ENCODE results near the gene MBNL1.
"Not testable (repeated sequence)": the region's sequence is repeated elsewhere in the genome, so short reads cannot be mapped to it uniquely, and the experiment has no call there.

MBNL1 gene

DNA sequence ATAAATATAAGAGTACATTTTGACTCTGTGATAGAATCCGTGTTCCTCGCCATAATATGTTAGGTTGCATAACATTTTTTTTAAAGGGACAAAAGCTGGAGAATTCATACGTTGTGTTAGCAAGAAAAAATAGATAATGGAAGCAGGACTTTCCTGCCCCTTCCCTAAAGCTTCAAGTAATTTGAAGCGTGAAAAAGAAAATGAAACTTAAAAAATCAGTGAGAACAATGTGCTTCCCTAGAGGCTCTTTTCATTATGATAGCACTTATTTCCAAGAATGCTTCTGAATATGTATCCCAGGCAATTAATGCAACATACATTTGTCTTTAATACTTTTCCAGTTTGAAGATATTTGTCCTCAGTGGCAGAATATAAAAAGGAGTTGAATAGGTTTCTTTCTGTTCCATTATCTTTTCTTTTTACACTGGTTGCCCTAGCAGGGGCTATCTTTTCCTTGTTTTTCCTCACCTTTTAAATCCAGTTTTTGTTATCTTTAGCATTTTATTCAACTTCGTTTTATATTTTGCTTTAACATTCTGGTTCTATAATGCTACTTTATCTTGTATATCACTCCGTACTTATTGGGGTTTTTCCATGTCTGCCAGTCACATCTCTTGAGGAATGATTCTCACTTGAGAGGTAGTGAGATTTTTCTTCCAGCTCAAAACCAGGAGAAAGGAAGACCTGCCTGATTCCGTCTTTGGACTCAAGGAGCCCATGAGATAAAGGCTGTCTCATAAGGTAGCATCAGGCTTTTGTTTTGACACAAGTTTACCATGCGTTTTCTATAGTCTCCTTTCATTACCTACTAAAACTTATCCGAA is 113.8 kb downstream of the MBNL1 start:
- no peak for DNase-seq

GRCh38 chr3:152383136-152383606 is 114.4 kb downstream of the MBNL1 start:
- DNase-seq: no peak

DNA sequence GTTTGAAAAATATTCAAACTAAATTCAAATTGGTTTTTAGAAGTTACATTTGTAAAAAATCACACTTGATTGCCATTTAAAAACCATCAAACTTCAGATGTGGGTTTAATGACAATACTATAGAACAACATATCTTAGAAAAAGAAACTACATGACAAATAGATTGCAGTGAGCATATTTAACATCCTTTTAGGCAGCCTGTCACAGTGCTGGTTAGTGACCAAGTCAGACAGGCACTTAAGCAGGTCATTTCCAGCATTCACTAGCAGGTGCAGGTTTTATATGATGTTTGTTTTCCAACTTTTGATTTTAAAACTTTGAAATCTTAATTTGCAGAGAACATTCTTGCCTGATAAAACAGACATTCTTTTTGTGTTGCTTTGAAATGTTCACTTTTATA is 115.7 kb downstream of the MBNL1 start:
- no peak for DNase-seq

GRCh38 chr3:152385761-152386160 is 117.0 kb downstream of the MBNL1 start:
- DNase-seq: no peak

GRCh38 chr3:152386208-152386607 is 117.5 kb downstream of the MBNL1 start:
- DNase-seq: no peak

GRCh38 chr3:152388631-152389030 is 119.9 kb downstream of the MBNL1 start:
- no peak for DNase-seq

DNA sequence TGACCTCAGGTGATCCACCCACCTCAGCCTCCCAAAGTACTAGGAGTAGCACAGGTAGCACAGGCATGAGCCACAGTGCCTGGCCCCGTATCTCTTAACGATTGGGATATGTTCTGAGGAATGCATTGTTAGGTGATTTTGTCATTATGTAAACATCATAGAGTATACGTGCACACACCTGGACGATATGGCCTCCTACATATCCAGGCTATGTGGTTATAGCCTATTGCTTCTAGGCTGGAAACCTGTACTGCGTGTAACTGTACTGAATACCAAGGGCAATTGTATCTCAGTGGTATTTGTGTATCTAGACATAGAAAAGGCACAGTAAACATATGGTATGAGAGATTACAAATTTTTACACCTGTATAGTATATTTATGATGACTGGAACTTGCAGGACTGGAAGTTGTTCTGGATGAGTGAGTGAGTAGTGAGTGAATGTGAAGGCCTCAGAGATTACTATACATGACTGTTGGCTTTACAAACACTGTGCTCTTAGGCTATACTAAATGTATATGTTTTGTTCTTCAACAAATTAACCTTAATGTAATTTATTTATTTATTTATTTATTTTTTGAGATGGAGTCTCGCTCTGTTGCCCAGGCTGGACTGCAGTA is 120.7 kb downstream of the MBNL1 start:
- no peak for DNase-seq

DNA sequence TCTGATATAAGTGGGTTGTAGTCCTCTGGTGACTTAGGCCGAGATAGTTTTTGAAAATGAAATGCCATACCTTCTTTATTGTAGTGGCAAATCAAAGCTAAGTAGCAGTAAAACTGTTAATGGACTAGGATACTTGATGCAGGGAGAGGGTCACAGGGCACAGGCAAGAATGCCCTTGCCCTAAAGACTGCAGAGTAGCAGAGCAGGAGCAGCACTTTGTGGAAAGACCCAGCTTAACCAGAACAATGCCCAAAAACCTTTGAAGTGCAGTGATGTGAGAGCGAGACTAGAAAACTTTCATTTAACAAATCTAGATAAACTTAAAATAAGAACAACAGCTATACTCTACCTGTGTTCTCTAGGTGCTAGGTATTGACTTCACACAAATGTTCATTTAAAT is 121.9 kb downstream of the MBNL1 start:
- DNase-seq: no peak

DNA sequence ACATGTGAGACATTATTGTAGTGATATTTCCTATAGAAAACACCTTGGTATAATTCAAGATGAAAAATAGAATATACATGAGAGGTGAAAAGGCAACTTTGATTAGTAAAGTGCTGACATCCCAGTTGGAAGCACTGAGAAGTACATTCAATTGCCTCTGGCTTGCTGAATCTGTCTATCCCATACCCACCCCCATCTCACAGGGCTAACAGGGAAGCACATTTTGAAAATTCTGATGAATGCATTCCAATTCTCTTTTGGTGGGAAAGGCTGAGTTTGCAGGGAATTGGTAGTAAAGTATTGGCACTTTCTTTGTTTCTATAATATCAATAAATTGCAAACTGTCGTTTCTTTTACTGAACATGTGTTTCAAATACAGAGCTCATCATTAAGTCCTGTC is 122.9 kb downstream of the MBNL1 start:
- no peak for DNase-seq

DNA sequence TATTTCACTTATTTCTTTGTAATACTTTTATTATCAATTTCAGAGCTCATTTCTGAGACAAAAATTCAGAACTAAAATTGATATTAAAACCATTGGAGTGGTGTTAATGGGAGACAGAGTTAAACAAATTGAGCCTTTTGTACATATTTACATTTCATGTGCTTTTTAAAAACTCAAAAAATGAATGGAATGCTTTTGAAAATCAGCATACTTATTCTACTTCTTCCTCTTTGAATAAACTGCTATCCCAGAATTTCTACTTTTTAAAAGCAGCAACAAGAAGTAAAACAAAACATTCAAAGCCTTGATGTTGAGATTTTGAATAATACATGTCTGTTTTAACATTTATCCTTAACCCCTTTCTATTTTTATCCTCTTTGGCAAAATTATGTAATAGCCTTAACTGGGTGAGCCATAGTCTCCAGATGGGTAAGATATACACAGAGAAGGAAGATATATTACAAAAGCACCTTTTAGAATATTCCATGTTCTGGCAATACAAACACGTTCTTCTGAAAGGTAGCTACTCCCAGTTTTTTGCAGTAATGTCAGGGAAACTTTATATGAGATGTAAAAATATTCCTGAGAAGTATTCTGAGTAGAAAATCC is 123.6 kb downstream of the MBNL1 start:
- DNase-seq: no peak

- DNase-seq: no peak
Measured at GRCh38 chr3:152394246-152394645, 125.5 kb downstream of the MBNL1 start.

DNA sequence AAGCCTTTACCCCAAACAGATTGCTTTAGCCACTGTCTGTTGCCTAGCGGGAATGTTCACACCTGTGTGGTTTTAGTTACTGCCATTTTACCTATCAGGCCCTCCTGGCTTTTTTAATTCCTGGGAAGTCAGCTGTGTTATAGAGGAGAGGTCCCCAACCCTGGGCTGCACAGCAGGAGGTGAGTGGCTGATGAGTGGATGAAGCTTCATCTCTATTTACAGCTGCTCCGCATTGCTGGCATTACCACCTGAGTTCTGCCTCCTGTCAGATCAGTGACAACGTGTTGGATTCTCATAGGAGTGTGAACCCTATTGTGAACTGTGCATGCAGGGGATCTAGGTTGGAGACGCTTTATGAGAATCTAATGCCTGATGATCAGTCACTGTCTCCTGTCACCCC is 127.0 kb downstream of the MBNL1 start:
- DNase-seq: no peak

DNA sequence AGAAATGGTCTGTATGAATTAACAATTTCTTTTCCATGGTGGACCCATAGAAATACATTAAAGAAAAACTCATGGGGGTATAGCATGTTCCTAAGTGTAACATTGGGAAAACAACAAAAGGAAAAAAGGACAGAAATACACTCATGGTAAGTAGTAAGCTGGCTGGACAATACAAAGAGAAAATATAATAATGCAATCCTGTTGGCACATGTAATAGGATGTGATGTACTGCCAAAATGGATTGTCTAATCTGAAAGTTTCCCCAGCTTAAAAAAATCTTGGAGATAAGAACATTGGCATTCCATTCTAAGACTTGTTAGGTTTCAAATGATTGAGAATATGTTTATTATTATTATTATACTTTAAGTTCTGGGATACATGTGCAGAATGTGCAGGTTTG is 128.1 kb downstream of the MBNL1 start:
- DNase-seq: no peak

- DNase-seq: not testable (repeated sequence)
Measured at GRCh38 chr3:152397348-152397747, 128.6 kb downstream of the MBNL1 start.

- DNase-seq: no peak
Measured at GRCh38 chr3:152398495-152398894, 129.8 kb downstream of the MBNL1 start.

- no peak for DNase-seq
Measured at GRCh38 chr3:152399374-152399773, 130.6 kb downstream of the MBNL1 start.

DNA sequence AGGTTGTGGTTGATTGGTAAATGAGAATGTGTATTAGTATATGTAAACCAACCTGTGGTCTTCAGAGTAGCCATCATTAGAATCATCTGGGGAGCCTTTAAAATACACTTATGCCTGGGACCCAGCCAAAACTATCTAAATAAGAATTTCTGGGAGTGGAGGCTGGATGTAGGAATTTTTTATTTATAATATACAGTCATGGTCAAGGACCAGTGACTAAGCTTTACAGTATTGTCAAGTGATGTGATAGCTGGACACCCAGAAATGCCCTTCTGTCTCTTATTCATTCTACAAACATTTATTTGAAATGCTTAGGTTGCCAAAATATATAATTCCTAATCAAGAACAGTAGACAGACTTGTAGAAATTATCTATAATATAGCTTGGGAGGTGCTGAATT is 132.2 kb downstream of the MBNL1 start:
- no peak for DNase-seq

GRCh38 chr3:152402695-152403451 is 134.1 kb downstream of the MBNL1 start:
- DNase-seq: no peak

GRCh38 chr3:152403632-152404066 is 134.9 kb downstream of the MBNL1 start:
- no peak for DNase-seq

DNA sequence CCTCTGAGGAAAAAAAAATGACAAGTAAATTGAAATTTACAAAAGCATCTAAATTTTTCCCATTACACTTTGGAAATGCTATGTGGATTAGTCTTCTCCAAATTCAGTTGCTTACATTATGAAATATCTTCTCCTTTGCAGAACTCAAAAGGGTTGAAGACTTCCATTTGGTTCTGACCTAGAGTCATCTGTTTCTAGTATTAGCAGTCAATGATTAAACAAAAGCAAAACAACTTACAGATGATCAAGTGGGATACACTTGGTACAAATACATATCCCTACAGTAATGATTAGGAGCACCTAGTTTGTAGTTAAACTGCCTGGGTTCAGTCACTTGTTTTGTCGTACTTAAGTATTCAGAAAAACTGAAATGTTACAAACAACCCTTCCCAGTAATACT is 136.2 kb downstream of the MBNL1 start:
- DNase-seq: no peak

GRCh38 chr3:152405915-152406802 is 137.4 kb downstream of the MBNL1 start:
- no peak for DNase-seq

- DNase-seq: no peak
Measured at GRCh38 chr3:152413240-152413639, 144.5 kb downstream of the MBNL1 start.

Measured in stimulated activated CD4-positive, alpha-beta T cell treated with anti-CD3 and anti-CD28 coated beads, Interleukin-2, amount 100 ng/mL, for 24 hours (primary cell).